NK-92 (cell line): ENCODE data around the gene SLC16A13.
"Not testable (repeated sequence)": the region's sequence is repeated elsewhere in the genome, so short reads cannot be mapped to it uniquely, and the experiment has no call there.

ENCODE experiments used
- DNase-seq: peaks from one replicate; lab custom pipeline; 2025; ENCODE audit not compliant: unreplicated experiment; lab: John Stamatoyannopoulos, UW

The SLC16A13 gene, protein sequence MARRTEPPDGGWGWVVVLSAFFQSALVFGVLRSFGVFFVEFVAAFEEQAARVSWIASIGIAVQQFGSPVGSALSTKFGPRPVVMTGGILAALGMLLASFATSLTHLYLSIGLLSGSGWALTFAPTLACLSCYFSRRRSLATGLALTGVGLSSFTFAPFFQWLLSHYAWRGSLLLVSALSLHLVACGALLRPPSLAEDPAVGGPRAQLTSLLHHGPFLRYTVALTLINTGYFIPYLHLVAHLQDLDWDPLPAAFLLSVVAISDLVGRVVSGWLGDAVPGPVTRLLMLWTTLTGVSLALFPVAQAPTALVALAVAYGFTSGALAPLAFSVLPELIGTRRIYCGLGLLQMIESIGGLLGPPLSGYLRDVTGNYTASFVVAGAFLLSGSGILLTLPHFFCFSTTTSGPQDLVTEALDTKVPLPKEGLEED

DNA sequence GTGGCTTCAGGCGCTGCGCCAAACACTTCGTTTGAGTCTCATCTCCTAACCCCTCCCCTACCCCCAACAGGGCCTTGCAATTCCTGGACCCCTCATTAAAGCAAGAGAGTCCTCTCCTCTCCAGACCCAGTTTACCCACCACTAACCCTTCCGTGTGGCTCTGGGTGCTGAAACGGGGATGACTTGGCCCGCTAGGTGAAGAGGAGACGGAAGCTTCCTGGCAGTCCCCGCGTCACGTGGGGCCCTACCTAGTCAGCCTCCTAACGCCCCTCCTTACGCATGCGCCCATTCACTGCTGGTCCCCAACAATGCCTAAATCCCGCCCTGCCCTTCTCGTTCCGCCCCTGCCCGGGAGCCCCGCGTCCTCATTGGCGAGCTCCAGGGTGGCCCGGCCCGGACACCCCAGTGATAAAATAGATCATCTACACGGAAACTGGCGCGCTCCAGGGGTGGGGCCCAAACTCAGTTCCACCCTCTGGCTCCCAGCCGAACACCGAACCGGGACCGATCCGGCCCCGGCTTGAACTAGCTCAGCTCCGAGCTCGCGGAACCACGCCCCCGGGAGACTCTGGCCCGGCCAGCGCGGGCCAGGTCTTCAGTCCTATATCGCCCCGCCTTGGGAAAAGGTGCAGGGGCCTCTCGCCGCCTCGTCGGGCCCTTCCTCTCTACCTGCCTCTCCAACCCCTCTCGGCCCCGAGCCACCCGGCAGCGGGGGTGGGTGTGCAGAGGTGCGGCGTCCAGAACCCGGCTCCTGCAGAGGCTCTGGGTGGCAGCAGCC is at the start of gene SLC16A13:
SLC16A13 (plus strand) TSS at position 425 of the 778 bp plus-strand sequence. CDS start 368 bp downstream, outside the sequence.
- peak; percentile 90 for DNase-seq

DNA sequence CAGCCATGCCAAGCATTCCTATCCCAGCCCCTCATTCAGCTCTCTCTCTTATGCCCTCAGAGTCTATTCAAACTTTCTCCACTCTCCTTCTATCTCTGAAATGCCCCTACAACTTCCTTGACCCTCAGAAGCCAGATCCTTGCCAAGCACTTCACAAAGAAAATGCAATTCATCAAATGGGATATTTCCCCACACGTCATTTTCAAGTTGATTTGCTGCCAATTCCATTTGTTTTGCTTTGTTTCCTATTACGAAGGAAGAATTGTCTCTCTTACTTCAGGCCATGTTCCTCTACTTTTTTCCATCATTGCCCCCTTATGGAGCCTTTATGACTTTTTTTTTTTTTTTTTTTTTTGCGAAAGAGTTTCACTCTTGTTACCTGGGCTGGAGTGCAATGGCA is 49.1 kb upstream of the SLC16A13 start:
- DNase-seq = no peak

DNA sequence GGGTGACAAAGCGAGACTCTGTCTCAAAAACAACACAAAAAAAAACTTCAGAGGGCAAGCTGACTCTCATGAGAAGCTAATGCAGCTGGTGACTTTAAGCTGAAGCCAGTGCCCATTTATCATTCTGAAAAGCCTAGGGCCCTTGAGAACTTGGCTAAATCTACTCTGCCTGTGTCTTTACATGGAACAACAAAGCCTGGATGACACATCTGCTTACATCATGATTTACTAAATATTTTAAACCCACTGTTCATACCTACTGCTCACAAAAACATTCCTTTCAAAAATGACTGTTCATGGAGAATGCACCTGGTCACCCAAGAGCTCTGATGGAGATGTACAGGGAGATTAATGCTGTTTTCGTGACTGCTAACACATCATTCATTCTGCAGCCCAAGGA is 46.0 kb upstream of the SLC16A13 start:
- no peak for DNase-seq

DNA sequence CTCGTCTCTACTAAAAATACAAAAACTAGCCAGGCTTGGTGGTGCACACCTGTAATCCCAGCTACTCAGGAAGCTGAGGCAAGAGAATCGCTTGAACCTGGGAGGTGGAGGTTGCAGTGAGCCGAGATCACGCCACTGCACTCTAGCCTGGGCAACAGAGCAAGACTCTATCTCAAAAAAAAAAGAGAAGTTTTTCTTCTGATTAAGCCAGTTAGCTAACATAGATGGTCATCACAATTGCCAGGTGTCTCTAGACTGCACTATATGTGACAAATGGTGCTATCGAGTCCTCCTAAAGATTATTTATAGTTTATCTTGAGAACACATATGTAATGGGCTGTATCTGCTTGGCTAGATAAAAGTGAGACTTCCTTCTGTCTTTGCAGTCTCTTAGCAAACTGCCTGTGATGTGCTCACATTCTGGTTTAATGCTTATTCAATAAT is 42.2 kb upstream of the SLC16A13 start:
- not testable (repeated sequence) for DNase-seq

DNA sequence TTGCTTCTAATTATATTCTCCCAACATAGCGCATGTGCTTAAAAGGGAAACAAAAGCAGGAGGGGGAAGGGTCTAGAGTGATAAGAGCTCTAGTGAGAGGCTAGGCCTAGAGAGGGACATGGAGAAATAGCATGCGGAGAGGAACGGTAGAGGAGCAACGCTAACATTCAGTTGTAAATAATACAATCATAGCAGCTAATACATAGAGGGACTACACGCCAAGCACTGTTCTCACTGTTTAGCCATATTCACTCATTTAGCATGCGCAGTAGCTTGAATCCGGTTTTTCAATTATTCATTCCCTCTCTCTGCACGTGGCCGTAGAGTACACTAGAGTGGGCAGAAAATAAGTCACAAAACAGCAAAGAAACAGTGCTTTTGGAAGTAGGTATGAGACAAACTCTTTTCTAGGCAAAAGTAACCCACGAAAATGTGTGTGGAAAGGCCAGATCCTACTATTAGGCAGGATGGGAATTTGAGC is 41.7 kb upstream of the SLC16A13 start:
- no peak for DNase-seq

DNA sequence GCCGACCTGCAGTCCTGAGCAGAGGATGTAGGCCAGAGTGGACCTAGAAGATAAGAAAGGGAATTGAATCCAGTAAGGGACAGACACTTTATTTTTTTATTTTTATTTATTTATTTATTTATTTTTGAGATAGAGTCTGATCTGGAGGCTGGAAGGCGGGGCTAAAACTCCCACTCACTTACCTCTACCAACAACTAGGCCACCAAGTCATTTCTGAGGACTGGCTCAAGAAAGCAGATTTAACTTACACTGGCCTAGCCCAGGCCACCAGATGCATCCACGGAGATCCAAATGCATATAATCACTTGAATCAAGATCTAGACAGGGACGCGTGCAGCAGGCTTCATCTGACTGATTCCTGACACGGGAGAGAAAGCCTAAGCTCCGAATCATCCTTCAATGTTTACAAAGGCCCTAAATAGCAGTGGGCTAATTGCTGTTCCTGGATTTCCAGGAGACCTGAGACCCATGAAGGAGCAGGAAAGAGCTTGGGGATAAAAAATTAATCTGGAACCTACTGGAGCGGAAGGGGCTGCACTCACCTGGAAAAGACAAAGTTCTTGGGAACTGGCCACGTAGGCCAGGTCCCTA is 41.1 kb upstream of the SLC16A13 start:
- DNase-seq = no peak

DNA sequence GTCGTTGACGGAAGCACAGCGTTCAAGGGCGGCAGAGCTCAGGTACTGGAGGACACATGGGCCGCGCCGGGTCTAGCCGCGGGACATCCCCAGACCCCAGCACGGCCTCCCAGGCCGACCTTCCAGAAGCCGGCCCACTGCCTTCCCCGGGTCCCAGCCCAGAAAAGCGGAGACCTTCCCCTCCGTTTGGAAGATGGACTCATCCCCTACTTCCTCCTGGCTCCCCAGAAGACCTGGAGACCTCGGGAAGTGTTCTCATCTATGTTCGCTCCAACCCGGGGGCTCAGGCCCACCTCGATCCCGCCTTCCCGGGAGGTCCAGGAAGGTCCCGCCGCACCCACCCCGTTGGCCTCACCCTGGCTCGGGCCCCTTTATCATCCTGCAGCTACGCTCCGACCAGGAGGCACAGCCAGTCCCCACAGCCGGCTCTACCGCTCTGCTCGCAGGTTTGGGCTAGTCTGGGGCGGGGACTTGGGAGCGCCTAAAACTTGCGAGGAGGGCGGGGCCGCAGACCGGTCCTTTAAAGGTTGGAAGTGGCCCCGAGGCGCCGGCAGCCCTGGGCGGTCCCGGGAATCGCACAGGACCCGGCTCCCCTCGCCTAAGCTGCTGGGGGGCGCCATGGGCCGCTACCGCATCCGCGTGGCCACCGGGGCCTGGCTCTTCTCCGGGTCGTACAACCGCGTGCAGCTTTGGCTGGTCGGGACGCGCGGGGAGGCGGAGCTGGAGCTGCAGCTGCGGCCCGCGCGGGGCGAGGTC is 40.1 kb upstream of the SLC16A13 start, which contains the start of gene ALOX12:
ALOX12 (plus strand) TSS at position 550 of the 756 bp plus-strand sequence; CDS start at position 619, 69 bp downstream.
- DNase-seq = no peak

DNA sequence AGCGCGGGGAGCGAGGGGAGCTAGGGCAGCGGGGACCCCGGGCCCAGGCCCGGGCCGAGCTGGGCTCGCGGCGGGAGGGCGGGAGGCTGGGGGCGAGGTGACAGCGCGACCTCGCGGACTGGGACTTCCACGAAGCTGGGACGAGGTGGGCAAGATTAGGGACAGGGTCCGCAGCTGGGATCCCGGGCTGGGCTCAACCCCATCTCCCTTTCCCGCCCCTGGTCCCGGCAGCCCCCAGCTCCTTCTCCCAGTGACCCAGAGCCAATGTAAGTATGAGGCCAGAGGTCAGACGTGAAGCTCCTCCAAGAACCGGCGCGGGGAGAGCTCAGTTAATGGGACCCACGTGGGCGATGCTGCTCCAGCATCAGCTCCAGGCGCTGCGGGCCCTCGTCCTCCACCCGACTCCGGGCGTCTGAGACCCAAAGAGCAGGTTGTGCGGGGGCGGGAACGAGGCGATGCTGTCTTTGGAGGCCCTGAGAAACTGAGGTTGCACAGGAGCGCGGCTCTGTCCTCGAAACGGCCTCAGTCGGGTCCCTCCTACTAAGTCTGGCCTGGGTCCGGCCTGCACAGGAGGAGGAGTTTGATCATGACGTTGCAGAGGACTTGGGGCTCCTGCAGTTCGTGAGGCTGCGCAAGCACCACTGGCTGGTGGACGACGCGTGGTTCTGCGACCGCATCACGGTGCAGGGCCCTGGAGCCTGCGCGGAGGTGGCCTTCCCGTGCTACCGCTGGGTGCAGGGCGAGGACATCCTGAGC is 39.4 kb upstream of the SLC16A13 start:
- DNase-seq = no peak

DNA sequence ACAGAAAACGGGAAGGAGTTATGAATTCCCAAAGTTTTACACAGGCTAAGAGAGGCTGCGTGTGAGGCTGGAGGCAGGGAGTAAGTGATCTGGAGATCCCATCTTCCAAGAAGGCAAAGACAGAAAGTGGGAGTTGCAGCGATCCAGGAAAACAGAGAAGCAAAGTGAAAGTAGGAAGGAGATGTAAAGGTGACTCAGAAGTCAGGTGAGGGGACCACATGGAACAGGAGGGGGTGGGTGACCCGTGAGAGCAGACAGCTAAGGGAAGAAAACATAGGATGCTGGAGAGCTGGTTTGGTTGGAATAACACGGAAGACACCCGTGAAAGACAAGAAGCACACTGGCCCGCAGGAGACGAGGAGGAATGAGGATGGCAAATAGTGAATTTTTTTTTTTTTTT is 38.6 kb upstream of the SLC16A13 start:
- DNase-seq = no peak

DNA sequence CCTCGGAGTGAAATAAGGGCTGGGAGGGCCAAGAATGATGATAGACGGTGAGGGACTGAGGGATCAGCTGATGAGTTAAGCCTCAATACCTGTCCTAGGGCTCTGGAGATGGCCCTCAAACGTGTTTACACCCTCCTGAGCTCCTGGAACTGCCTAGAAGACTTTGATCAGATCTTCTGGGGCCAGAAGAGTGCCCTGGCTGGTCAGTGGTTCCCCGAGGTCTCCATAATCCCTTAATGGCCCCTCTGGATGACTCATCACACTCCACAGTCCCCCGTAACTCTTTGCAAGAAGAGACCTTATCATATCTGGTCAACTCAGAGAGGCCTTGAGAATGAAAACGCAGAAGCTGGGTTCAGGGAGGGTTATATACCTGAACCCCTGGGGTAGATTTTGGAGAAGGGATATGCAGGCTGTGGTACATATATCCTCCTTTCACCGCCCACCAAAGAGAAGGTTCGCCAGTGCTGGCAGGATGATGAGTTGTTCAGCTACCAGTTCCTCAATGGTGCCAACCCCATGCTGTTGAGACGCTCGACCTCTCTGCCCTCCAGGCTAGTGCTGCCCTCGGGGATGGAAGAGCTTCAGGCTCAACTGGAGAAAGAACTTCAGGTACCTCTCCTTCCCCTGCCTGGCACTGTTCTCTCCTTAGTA is 36.8 kb upstream of the SLC16A13 start:
- DNase-seq = no peak

DNA sequence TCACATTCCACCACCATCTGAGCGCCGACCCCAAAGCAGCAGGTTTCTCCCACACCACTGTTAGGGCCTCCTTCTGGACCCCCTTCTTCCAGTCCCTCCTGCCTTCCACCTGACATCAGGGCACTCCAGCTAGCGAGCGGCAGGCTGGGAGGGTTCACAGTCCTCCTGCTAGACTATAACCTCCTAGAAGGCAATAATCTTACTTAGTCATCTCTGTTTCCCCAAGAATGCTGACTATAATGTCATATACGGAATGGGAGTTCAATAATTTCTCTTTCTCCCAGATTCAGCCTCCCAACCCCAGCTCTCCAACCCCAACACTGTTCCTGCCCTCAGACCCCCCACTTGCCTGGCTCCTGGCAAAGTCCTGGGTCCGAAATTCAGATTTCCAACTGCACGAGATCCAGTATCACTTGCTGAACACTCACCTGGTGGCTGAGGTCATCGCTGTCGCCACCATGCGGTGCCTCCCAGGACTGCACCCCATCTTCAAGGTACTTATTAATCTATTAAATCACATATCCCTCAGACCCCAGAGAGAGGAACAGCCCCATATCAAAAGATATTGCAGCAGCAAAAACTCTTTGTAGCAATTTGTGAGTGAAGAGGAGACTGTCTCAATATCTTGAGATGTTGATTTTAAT is 34.4 kb upstream of the SLC16A13 start:
- DNase-seq = no peak

DNA sequence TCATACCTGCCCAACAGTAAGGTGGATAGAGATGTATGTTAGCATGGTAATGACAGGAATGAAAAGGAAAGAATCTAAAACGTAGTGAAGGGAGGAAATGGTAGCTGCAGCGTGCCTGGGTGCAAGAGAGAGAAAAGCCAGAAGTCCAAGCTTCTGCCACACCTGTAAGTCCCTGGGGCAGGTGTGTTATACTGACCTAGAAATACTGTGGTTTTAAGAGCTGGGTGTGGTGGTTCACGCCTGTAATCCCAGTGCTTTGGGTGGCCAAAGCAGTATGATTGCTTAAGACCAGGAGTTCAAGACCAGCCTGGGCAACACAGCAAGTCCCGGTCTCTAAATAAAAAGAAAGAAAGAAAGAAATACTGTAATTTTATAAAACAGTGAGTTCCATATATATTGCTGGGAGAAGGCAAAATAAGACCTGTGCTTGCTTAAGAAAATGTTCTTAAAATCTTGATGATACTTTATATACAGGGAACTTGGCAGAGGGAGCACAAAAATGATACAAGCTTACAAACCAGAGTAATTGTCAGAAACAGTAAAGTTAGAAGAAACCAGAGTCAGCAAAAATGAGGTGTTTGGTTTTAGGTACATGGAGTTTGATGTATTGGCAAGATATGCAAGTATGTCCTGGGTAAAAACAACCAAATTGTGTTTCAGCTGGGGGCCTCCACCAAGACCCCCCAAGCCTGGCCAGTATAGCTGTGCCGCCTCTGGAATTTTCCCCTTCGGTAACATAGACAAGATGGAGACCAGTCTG is 33.3 kb upstream of the SLC16A13 start:
- no peak for DNase-seq

DNA sequence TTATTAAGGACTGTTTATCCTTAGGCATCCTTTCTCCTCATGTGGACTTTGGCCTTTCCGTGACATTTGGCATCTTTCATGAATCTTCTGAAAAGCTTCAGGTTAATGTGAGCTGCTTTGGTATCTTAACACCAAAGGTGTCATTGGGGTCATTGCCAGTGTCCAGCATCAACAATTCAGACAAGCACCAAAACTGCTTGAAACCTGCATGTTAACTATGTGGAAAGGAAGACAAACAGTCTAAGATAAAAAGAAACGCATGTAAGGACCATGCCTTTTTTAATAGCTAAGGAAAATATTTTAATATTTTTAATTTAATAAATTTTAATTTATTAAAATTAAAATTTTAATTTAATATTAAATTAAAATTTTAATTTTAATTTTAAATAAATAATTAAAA is 32.1 kb upstream of the SLC16A13 start:
- no peak for DNase-seq

DNA sequence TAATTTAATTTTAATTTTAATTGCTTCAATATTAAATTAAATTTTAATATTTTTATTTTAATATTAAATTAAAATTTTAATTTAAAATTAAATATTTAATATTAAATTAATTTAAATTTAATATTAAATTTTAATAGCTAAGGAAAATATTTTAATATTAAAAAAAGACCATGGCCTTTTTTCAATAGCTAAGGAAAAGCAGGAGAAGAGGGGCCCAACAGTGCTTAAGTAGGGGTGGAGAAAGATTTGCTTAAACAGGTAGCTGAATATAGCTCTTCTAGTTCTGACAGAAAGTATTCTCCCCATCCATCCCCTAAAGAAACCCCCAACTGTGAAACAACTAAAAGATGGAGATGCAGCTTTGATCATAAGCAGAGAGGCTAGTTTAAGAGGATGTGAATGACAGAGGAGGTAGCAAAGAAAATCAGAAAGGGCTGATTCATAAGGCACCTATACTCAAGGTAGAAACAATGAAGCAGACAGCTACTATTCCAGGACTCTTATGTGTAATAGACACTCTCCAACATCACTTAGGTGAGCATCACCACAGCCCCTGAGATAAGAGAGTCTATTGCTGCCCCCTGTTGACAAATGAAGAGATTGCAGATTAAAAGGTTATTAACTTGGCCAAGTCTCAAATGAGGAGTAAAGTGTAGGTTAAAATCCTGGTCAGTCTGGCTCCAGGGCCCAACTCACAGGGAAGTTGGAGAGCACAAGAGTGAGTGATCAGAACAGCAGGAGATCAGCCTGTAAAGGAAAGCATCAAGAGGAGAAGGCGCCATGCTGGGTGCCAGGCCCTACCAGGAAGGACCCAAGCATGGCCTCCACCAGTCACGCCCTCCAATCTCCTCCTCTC is 31.2 kb upstream of the SLC16A13 start:
- no peak for DNase-seq

DNA sequence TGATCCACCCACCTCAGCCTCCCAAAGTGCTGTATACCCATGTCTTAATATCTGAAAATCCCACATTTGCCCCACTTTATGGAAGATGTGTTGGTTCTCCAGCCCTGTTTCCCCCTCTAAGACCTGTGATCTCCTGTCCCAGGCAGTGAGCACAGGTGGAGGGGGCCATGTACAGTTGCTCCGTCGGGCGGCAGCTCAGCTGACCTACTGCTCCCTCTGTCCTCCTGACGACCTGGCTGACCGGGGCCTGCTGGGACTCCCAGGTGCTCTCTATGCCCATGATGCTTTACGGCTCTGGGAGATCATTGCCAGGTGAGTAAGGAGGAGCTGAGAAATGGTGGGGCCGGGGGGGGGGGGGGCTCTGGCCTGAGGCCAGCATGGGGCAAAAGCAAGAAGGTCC is 30.1 kb upstream of the SLC16A13 start:
- DNase-seq = no peak

DNA sequence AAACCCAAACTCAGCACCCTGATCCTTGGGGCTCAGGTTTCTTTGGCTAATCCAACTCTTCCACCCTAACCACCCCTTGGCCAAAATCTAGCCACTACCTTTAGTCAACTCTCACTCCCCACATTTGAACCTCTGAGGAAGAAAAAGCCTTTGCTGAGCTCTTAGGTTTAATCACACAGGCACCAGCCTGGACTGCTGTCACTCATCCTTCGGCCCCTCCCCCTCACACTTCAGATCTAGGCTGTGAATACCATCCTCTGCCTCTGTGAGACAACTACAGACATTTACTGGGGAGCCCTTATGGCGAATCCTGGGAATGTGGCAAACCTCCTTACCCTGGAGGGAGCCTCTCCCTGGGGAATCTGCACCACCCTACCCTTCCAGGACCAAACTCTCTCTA is 28.7 kb upstream of the SLC16A13 start:
- DNase-seq = no peak

DNA sequence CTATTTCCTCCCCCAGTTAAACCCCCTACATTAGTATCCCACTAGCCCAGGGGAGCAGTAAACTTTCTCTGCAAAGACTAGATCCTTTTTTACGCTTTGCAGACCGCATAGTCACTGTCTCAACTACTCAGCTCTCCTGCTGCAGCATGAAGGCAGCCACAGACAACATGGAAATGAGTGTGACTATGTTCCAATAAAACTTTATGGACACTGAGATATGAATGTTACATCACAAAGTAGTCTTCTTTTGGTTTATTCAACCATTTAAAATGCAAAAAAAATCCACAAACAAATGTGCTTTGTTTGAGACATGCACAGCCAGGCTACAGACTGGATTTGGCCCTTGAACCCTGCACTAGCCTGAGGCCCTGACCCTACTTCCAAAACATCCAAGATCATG is 25.3 kb upstream of the SLC16A13 start:
- DNase-seq = no peak
